CD14-positive monocyte (primary cell): ENCODE data around the gene MRGPRG. TPM values are rescaled to one million over a fixed set of nuclear protein-coding genes. Genes with fewer than 3 reads are reported as not detected.
A peak's percentile ranks its signal among the peaks of the same experiment; 100 is the strongest.

Experiments
- DNase-seq, 3 donors: peaks; one replicate each; pipeline ENCODE4 v3.0.0-alpha.2; 2011 to 2022
- H2AFZ ChIP-seq: 2 replicates; pipeline ENCODE4 v1.6.0; 2012; ENCODE audit warnings: mild to moderate bottlenecking, low read depth, low read length, inconsistent platforms; ENCODE audit not compliant: insufficient read depth, poor library complexity, severe bottlenecking
- H3K27ac ChIP-seq, 2 donors: 1 replicate in 1 of 2; 2 replicates in 1 of 2; pipeline ENCODE4 v1.5.1; 2012 to 2013; ENCODE audit warnings: low read length in 2 of 2, control low read depth in 1 of 2, inconsistent platforms in 1 of 2, low read depth in 1 of 2, mild to moderate bottlenecking in 1 of 2
- H3K27me3 ChIP-seq, 2 donors: one replicate each; pipeline versions ENCODE4 v1.6.0 to v1.6.1; 2011 to 2013; ENCODE audit warnings: low read length in 2 of 2; ENCODE audit not compliant: control insufficient read depth in 2 of 2, insufficient read depth in 2 of 2
- H3K36me3 ChIP-seq, 2 donors: replicated peaks in 1 of 2; 1 replicate in 1 of 2; 2 replicates in 1 of 2; pipeline versions ENCODE4 v1.5.1 to v1.6.1; 2012 to 2013; ENCODE audit warnings: low read length in 2 of 2, control low read depth in 1 of 2, inconsistent platforms in 1 of 2, mild to moderate bottlenecking in 1 of 2; ENCODE audit not compliant: insufficient read depth in 2 of 2, control insufficient read depth in 1 of 2
- H3K4me1 ChIP-seq, 2 donors: 1 replicate in 1 of 2; 2 replicates in 1 of 2; pipeline versions ENCODE4 v1.5.1 to v1.6.1; 2012 to 2013; ENCODE audit warnings: low read length in 2 of 2, control low read depth in 1 of 2, inconsistent platforms in 1 of 2, mild to moderate bottlenecking in 1 of 2, moderate library complexity in 1 of 2; ENCODE audit not compliant: insufficient read depth in 2 of 2, control insufficient read depth in 1 of 2
- H3K4me2 ChIP-seq: replicated peaks from 2 replicates; pipeline ENCODE3; 2012; ENCODE audit warnings: low read length, moderate library complexity, mild to moderate bottlenecking; ENCODE audit not compliant: poor library complexity, severe bottlenecking; ENCODE audit errors: extremely low read depth
- H3K4me3 ChIP-seq, 3 experiments: fragments of 200-600 bp in 1 of 3; sonication (generic) in 1 of 3; replicated peaks in 1 of 3; 1 replicate in 2 of 3; 2 replicates in 1 of 3; pipeline ENCODE4 v1.5.1; 2011 to 2013; ENCODE audit warnings: low read length in 3 of 3, mild to moderate bottlenecking in 3 of 3, control low read depth in 2 of 3, low read depth in 2 of 3, inconsistent platforms in 1 of 3, moderate library complexity in 1 of 3
- H3K79me2 ChIP-seq: 2 replicates; pipeline ENCODE4 v1.6.0; 2012; ENCODE audit warnings: mild to moderate bottlenecking, control low read depth, inconsistent platforms, low read length, moderate library complexity; ENCODE audit not compliant: insufficient read depth
- H3K9ac ChIP-seq: 2 replicates; pipeline ENCODE4 v1.6.0; 2017; ENCODE audit warnings: low read length, mild to moderate bottlenecking; ENCODE audit not compliant: insufficient read depth, poor library complexity, severe bottlenecking
- H3K9me3 ChIP-seq, 2 donors: replicated peaks in 1 of 2; 1 replicate in 1 of 2; 2 replicates in 1 of 2; pipeline versions ENCODE4 v1.5.1 to v1.6.1; 2012 to 2013; ENCODE audit warnings: low read length in 2 of 2, control low read depth in 1 of 2; ENCODE audit not compliant: control insufficient read depth in 1 of 2, insufficient read depth in 1 of 2
- H4K20me1 ChIP-seq: 2 replicates; pipeline ENCODE4 v1.6.0; 2012; ENCODE audit warnings: mild to moderate bottlenecking, low read length, control low read depth, moderate library complexity; ENCODE audit not compliant: insufficient read depth
- H3K27ac Mint-ChIP-seq, 7 donors: one replicate each; pipeline ENCODE4 v1.8.0; 2020; ENCODE audit warnings: mild to moderate bottlenecking in 7 of 7, mixed read lengths in 7 of 7, moderate library complexity in 6 of 7, inconsistent platforms in 2 of 7
- H3K27me3 Mint-ChIP-seq, 3 donors: one replicate each; pipeline ENCODE4 v1.8.0; 2021 to 2022; ENCODE audit warnings: low read depth in 3 of 3, mild to moderate bottlenecking in 3 of 3, mixed read lengths in 3 of 3, moderate library complexity in 3 of 3, inconsistent platforms in 1 of 3
- H3K36me3 Mint-ChIP-seq, 2 donors: one replicate each; pipeline ENCODE4 v1.8.0; 2020; ENCODE audit warnings: mixed read lengths in 2 of 2, inconsistent platforms in 1 of 2, mild to moderate bottlenecking in 1 of 2
- H3K4me1 Mint-ChIP-seq: one replicate; pipeline ENCODE4 v1.8.0; 2020; ENCODE audit warnings: mild to moderate bottlenecking, mixed read lengths
- H3K4me3 Mint-ChIP-seq, 2 donors: one replicate each; pipeline ENCODE4 v1.8.0; 2020; ENCODE audit warnings: mild to moderate bottlenecking in 2 of 2, mixed read lengths in 2 of 2, moderate library complexity in 1 of 2
- H3K9me3 Mint-ChIP-seq, 7 donors: one replicate each; pipeline ENCODE4 v1.8.0; 2020 to 2022; ENCODE audit warnings: mixed read lengths in 7 of 7, mild to moderate bottlenecking in 6 of 7, moderate library complexity in 6 of 7, inconsistent platforms in 2 of 7
- CTCF ChIP-seq: fragments of 200-600 bp; IDR thresholded peaks from one replicate; pipeline ENCODE4 v1.8.0; 2022; ENCODE audit warnings: antibody characterized with exemption, mild to moderate bottlenecking
- whole genome bisulfite sequencing: methylation state at CpG from one replicate; pipeline ENCODE4 v1.1.5; 2013; ENCODE audit warnings: missing lambda C conversion rate; ENCODE audit not compliant: insufficient coverage; 5-methylcytosine and 5-hydroxymethylcytosine counted together
- intact Hi-C, 2 donors: fragments of 100-400 bp; cut with micrococcal nuclease; formaldehyde crosslinking; loops; one replicate each; pipeline versions ENCODE4 v1.15.0 to v1.15.1; 2023
- polyA plus RNA-seq, 3 donors: library from polyadenylated mRNA; depleted of rRNA in 1 of 3; unstranded in 2 of 3; stranded (reverse) in 1 of 3; fragments of 300-500 nt in 2 of 3; fragments of >200 nt in 1 of 3; fragmentation: Illumina TruSeq in 2 of 3; gene quantifications; 1 replicate in 2 of 3; 2 replicates in 1 of 3; pipeline ENCODE4 v1.2.3, GENCODE V29; 2012 to 2021

Gene MRGPRG
- polyA plus RNA-seq, 3 donors: not detected

- Histone ChIP-seq H3K4me3 (no peak overlapping the region), H2AFZ (no peak overlapping the region), H4K20me1 (no peaks in the 10 kb centered on the region), H3K27ac (no peak overlapping the region), H3K4me1 (peaks cover 15 to 19% of the 10 kb centered on the region in 2 donors), H3K9me3 (peaks cover 4 to 6% of the 10 kb centered on the region in 2 donors), H3K4me2 (no peak overlapping the region), H3K79me2 (no peaks in the 10 kb centered on the region), H3K36me3 (no peaks in the 10 kb centered on the region), H3K27me3 (peaks cover 0 to 29% of the 10 kb centered on the region in 2 donors), H3K9ac (no peak overlapping the region)
- no peak for DNase-seq
- TF ChIP-seq CTCF: no peak
- WGBS: 89% methylated on average over 19 of the region's 24 CpGs
- Mint-ChIP-seq H3K27ac (no peak overlapping the region), H3K27me3 (peaks cover 15 to 25% (median 20%) of the 10 kb centered on the region in 3 donors), H3K9me3 (peaks cover 2 to 7% (median 6%) of the 10 kb centered on the region in 7 donors), H3K36me3 (no peaks in the 10 kb centered on the region), H3K4me3 (no peak overlapping the region), H3K4me1 (peaks cover 24% of the 10 kb centered on the region)
- intact Hi-C loops: no loop called here
Observed at GRCh38 chr11:3170756-3171650, 47.6 kb downstream of the MRGPRG start.

DNA sequence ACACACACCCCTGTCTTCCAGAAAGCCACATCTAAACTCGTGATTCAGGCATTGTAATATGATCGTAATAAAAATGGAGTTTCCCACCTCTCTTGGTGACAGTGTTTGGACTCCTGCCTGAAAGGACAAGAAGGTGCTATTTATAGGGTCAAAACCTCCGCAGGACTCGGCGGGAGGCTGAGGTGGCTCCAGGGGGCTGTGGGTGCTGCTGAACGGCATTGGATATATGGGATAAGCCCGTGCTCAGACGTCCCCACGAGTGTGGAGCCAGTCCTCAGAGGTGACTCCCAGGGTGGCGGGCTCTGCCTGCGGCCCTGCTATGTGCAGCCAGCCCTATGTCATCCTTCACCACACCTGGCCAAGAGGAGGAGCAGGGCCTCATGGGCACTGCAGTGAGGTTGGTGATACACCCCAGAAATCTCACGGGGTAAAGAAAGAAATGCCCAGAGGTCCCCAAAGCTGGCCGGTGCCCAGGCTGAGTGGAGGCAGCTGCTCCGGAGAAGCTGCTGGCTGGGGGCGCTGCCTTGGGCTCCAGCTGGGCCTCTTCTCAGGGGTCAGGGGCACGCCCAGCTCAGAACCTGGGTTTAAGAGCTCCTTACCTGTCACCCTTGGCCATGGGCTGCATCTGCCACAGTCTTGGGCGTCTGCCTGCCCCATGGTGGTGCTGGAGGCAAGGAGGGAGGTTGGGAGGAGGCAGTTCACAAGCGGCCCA is 48.4 kb downstream of the MRGPRG start:
- Mint-ChIP-seq H3K4me1 (peaks cover 29% of the 10 kb centered on the region), H3K27me3 (peaks cover 15 to 29% (median 21%) of the 10 kb centered on the region in 3 donors), H3K4me3 (peak overlapping the region; percentile 71 to 88), H3K36me3 (no peaks in the 10 kb centered on the region), H3K9me3 (peaks cover 0 to 2% (median 0%) of the 10 kb centered on the region in 7 donors), H3K27ac (no peak overlapping the region)
- no peaks in the 10 kb centered on the region for H4K20me1 ChIP-seq
- H3K4me3 ChIP-seq: peak overlapping the region in 1 of 3 experiments; percentile 56
- WGBS: 72% methylated on average over 12 of the region's 18 CpGs
- H3K79me2 ChIP-seq: peaks cover 8% of the 10 kb centered on the region
- H3K9ac ChIP-seq: no peak overlapping the region
- H2AFZ ChIP-seq: no peak overlapping the region
- H3K9me3 ChIP-seq: no peaks in the 10 kb centered on the region
- no peak for DNase-seq
- H3K4me1 ChIP-seq: peaks cover 22 to 27% of the 10 kb centered on the region in 2 donors
- TF ChIP-seq CTCF: no peak
- peaks cover 0 to 29% of the 10 kb centered on the region in 2 donors for H3K27me3 ChIP-seq
- no peaks in the 10 kb centered on the region for H3K36me3 ChIP-seq
- intact Hi-C loops: no loop called here
- no peak overlapping the region for H3K27ac ChIP-seq
- H3K4me2 ChIP-seq: peak overlapping the region; percentile 76
